Mesenchymal stem cell (in vitro differentiated cells and primary cell): Measurements from ENCODE around the gene RFC3.
A peak's percentile ranks its signal among the peaks of the same experiment; 100 is the strongest.
"Not testable (repeated sequence)": the region's sequence is repeated elsewhere in the genome, so short reads cannot be mapped to it uniquely, and the experiment has no call there.

Experiments
- DNase-seq: peaks from one replicate; pipeline ENCODE4 v3.0.0-alpha.2; 2013
- H2AFZ ChIP-seq: one replicate; pipeline ENCODE4 v1.6.1; 2013; ENCODE audit warnings: low read depth, mild to moderate bottlenecking, control low read depth, inconsistent platforms, low read length, moderate library complexity
- H2AK5ac ChIP-seq: 2 replicates; pipeline ENCODE4 v1.6.1; 2013; ENCODE audit warnings: low read length, moderate library complexity, mild to moderate bottlenecking, inconsistent platforms; ENCODE audit not compliant: severe bottlenecking
- H2BK120ac ChIP-seq: one replicate; pipeline ENCODE4 v1.6.1; 2013; ENCODE audit warnings: low read depth, mild to moderate bottlenecking, inconsistent platforms, low read length, moderate library complexity
- H2BK12ac ChIP-seq, 2 experiments: one replicate each; pipeline ENCODE4 v1.6.1; 2013; ENCODE audit warnings: inconsistent platforms in 2 of 2, low read length in 2 of 2, mild to moderate bottlenecking in 2 of 2, moderate library complexity in 2 of 2, control low read depth in 1 of 2
- H2BK15ac ChIP-seq: one replicate; pipeline ENCODE4 v1.6.1; 2013; ENCODE audit warnings: mild to moderate bottlenecking, low read depth, inconsistent platforms; ENCODE audit not compliant: poor library complexity, severe bottlenecking
- H2BK5ac ChIP-seq: 2 replicates; pipeline ENCODE4 v1.6.1; 2013; ENCODE audit warnings: low read depth, mild to moderate bottlenecking, low read length, control low read depth, inconsistent platforms; ENCODE audit not compliant: poor library complexity, severe bottlenecking
- H3K14ac ChIP-seq, 2 experiments: one replicate each; pipeline ENCODE4 v1.6.1; 2013; ENCODE audit warnings: inconsistent platforms in 2 of 2, low read length in 2 of 2, control low read depth in 1 of 2, mild to moderate bottlenecking in 1 of 2, moderate library complexity in 1 of 2
- H3K18ac ChIP-seq, 2 experiments: one replicate each; pipeline ENCODE4 v1.6.1; 2013; ENCODE audit warnings: inconsistent platforms in 2 of 2, low read length in 2 of 2, control low read depth in 1 of 2, low read depth in 1 of 2, mild to moderate bottlenecking in 1 of 2
- H3K23ac ChIP-seq, 2 experiments: one replicate each; pipeline ENCODE4 v1.6.1; 2013; ENCODE audit warnings: inconsistent platforms in 2 of 2, low read length in 2 of 2, mild to moderate bottlenecking in 2 of 2, moderate library complexity in 2 of 2, control low read depth in 1 of 2
- H3K27ac ChIP-seq: 2 replicates; pipeline ENCODE4 v1.5.1; 2013; ENCODE audit warnings: mild to moderate bottlenecking, moderate library complexity, low read length, control low read depth, inconsistent platforms; ENCODE audit not compliant: poor library complexity, severe bottlenecking
- H3K27me3 ChIP-seq, 2 experiments: 2 replicates each; pipeline versions ENCODE4 v1.6.1 to v1.7.0; 2013; ENCODE audit warnings: low read length in 2 of 2, mild to moderate bottlenecking in 2 of 2, moderate library complexity in 2 of 2, control low read depth in 1 of 2, inconsistent platforms in 1 of 2; ENCODE audit not compliant: control insufficient read depth in 1 of 2, insufficient read depth in 1 of 2
- H3K36me3 ChIP-seq, 2 experiments: 2 replicates each; pipeline versions ENCODE4 v1.6.1 to v1.7.0; 2013; ENCODE audit warnings: low read length in 2 of 2, control low read depth in 1 of 2, inconsistent platforms in 1 of 2, low read depth in 1 of 2, mild to moderate bottlenecking in 1 of 2; ENCODE audit not compliant: insufficient read depth in 2 of 2, control insufficient read depth in 1 of 2
- H3K4ac ChIP-seq, 2 experiments: one replicate each; pipeline ENCODE4 v1.6.1; 2013; ENCODE audit warnings: inconsistent platforms in 2 of 2, low read length in 2 of 2, mild to moderate bottlenecking in 2 of 2, moderate library complexity in 2 of 2, control low read depth in 1 of 2, low read depth in 1 of 2
- H3K4me1 ChIP-seq: 2 replicates; pipeline ENCODE4 v1.6.1; 2013; ENCODE audit warnings: low read depth, low read length, control low read depth; ENCODE audit not compliant: control insufficient read depth, insufficient read depth
- H3K4me2 ChIP-seq: 2 replicates; pipeline ENCODE4 v1.6.1; 2013; ENCODE audit warnings: low read length, mild to moderate bottlenecking, inconsistent platforms; ENCODE audit not compliant: poor library complexity, severe bottlenecking
- H3K4me3 ChIP-seq, 2 experiments: 2 replicates each; pipeline versions ENCODE4 v1.5.1 to v1.7.0; 2013; ENCODE audit warnings: low read length in 2 of 2, mild to moderate bottlenecking in 2 of 2, control low read depth in 1 of 2, low read depth in 1 of 2; ENCODE audit not compliant: insufficient read depth in 1 of 2
- H3K79me1 ChIP-seq: replicated peaks from 2 replicates; pipeline ENCODE4 v1.6.1; 2013; ENCODE audit warnings: mild to moderate bottlenecking, control low read depth, low read length, inconsistent platforms; ENCODE audit not compliant: poor library complexity, severe bottlenecking
- H3K9ac ChIP-seq: 2 replicates; pipeline ENCODE4 v1.7.0; 2013; ENCODE audit warnings: mild to moderate bottlenecking, low read length, moderate library complexity
- H3K9me3 ChIP-seq: 2 replicates; pipeline ENCODE4 v1.7.0; 2013; ENCODE audit warnings: mild to moderate bottlenecking, low read length; ENCODE audit not compliant: control insufficient read depth
- H4K8ac ChIP-seq: one replicate; pipeline ENCODE4 v1.6.1; 2013; ENCODE audit warnings: inconsistent platforms, mild to moderate bottlenecking, low read length, moderate library complexity
- H4K91ac ChIP-seq: one replicate; pipeline ENCODE4 v1.6.1; 2013; ENCODE audit warnings: mild to moderate bottlenecking, low read length, inconsistent platforms
- WGBS: methylation state at CpG from one replicate; pipeline ENCODE4 v1.1.7; 2013; ENCODE audit warnings: mixed read lengths; 5-methylcytosine and 5-hydroxymethylcytosine counted together

RFC3 gene

GRCh38 chr13:33812829-33813228 lies 5.1 kb upstream of the RFC3 start:
- H2BK15ac ChIP-seq, H2BK120ac ChIP-seq, H2BK5ac ChIP-seq, H3K4me1 ChIP-seq, H3K9ac ChIP-seq, H2AK5ac ChIP-seq, H3K14ac ChIP-seq, H3K9me3 ChIP-seq, H3K36me3 ChIP-seq, DNase-seq, H2AFZ ChIP-seq, H4K8ac ChIP-seq, H3K27ac ChIP-seq, H3K27me3 ChIP-seq, H3K4me3 ChIP-seq, H3K4ac ChIP-seq, H2BK12ac ChIP-seq, H4K91ac ChIP-seq, H3K23ac ChIP-seq, H3K4me2 ChIP-seq, H3K79me1 ChIP-seq, H3K18ac ChIP-seq: not testable (repeated sequence)
- 90% methylated on average over 6 of the region's 7 CpGs for WGBS

- Histone ChIP-seq H4K8ac (no peak overlapping the region), H3K79me1 (no peaks in the 10 kb centered on the region), H3K4me1 (peaks cover 1% of the 10 kb centered on the region), H3K27me3 (no peaks in the 10 kb centered on the region), H3K4me3 (no peak overlapping the region), H3K27ac (no peak overlapping the region), H3K9me3 (no peaks in the 10 kb centered on the region), H2AK5ac (no peak overlapping the region), H2BK5ac (no peak overlapping the region), H2AFZ (no peak overlapping the region), H2BK120ac (no peak overlapping the region), H3K4ac (no peak overlapping the region), H3K14ac (no peak overlapping the region), H2BK15ac (no peak overlapping the region), H3K36me3 (no peaks in the 10 kb centered on the region), H3K23ac (no peak overlapping the region), H4K91ac (no peak overlapping the region), H3K18ac (no peak overlapping the region), H3K9ac (no peak overlapping the region), H2BK12ac (no peak overlapping the region), H3K4me2 (no peak overlapping the region)
- no peak for DNase-seq
- WGBS = no CpG with 5 or more reads among the region's 1 CpG
Measured at GRCh38 chr13:33815011-33815550, 2.9 kb upstream of the RFC3 start.

- Histone ChIP-seq H2BK12ac (no peak overlapping the region), H3K27me3 (no peaks in the 10 kb centered on the region), H2BK15ac (no peak overlapping the region), H2BK5ac (no peak overlapping the region), H2AFZ (no peak overlapping the region), H3K36me3 (no peaks in the 10 kb centered on the region), H4K91ac (no peak overlapping the region), H3K79me1 (peaks cover 9% of the 10 kb centered on the region), H3K4me3 (peak overlapping the region in 1 of 2 experiments; percentile 95), H3K23ac (no peak overlapping the region), H3K4me1 (peaks cover 1% of the 10 kb centered on the region), H3K9me3 (no peaks in the 10 kb centered on the region), H3K14ac (no peak overlapping the region), H2BK120ac (no peak overlapping the region), H2AK5ac (no peak overlapping the region), H3K4me2 (no peak overlapping the region), H3K27ac (no peak overlapping the region), H4K8ac (no peak overlapping the region), H3K4ac (no peak overlapping the region), H3K18ac (no peak overlapping the region), H3K9ac (no peak overlapping the region)
- WGBS = 100% methylated on average over 2 of the region's 2 CpGs
- DNase-seq = no peak
Measured at GRCh38 chr13:33816912-33817311, 1.0 kb upstream of the RFC3 start.

GRCh38 chr13:33817513-33817900 lies 442 bp upstream of the RFC3 start:
- Histone ChIP-seq H3K23ac (no peak overlapping the region), H4K8ac (no peak overlapping the region), H2AK5ac (no peak overlapping the region), H3K9me3 (no peaks in the 10 kb centered on the region), H3K14ac (no peak overlapping the region), H3K4ac (no peak overlapping the region), H2BK120ac (no peak overlapping the region), H3K4me1 (peaks cover 1% of the 10 kb centered on the region), H3K4me2 (no peak overlapping the region), H4K91ac (no peak overlapping the region), H3K36me3 (no peaks in the 10 kb centered on the region), H3K27me3 (no peaks in the 10 kb centered on the region), H3K79me1 (peaks cover 9% of the 10 kb centered on the region), H2BK15ac (no peak overlapping the region), H2BK12ac (no peak overlapping the region), H2AFZ (no peak overlapping the region), H3K18ac (no peak overlapping the region), H3K27ac (peak overlapping the region; percentile 43), H3K9ac (peak overlapping the region; percentile 99), H2BK5ac (no peak overlapping the region), H3K4me3 (peak overlapping the region in 1 of 2 experiments; percentile 95)
- 59% methylated on average over 3 of the region's 5 CpGs for WGBS
- no peak for DNase-seq
